Effector CD4-positive, alpha-beta T cell (primary cell): ENCODE results near the gene NDUFS7.

Source experiments
- DNase-seq: peaks from one replicate; pipeline ENCODE4 v3.0.0-alpha.2; 2020

NDUFS7 gene

DNA sequence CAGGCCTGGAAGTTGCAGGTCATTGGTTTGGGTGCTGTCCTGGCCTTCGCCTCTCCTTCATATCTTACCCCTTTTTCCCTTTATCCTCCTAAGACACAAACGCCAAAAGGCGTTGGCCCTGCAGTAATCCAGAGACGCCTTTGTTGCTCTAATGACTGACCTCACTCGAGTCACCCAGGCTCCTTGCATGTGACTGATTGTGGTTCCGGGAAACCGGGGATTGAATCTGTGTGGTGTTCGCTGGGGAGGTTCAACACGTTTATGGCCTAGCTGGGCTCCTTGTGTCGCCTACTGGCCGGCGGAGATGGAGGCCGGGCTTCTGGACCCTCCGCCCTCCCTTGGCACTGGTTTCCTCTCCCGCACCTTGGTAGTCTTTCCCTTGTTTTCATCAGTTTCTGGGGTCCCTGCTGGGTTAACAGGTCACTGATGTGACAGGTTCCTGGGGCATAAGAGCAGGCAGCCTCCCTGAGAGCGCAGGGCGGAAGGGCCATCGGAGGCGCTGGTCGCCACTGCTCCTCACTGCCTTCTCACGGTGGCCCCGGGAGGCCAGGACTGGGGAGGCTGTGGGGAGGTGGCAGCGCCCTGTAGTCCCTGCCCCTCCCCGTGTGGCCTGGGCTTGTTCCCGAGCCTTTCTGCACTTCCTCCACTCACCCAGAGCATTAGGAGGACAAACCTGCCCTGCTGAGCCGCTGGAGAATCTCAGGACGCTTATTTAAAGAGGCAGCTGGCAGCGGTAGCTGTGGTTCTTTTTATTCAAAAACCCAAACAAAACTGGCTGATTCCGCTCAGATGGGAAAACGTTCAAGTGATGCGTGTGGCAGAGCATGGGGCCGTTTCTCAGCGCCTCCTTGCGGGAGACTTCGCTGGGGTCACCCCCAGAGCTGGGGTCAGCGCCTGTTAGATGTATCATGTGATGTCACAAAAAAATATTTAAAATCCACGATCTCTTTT, 18.1 kb upstream of the NDUFS7 start:
- no peak for DNase-seq

DNA sequence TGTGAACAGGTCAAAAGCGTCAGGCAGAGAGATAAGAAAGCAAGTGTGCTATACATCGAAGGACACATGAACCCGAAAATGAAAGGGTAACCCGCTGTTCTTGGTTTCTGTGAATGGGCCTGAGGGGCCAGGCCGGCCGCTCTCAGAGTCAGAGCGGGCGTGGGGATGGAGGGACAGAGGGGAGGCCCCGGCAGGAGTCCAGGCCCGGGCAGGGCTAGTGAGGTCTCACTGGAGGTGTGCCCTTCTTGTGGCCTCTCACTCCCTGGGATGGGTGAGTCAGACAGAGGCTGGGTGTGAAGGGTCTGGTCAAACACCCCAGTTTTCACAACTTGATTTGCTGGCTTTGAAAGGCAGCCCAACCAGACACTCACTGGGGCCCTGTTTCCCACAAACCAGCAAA, 17.4 kb upstream of the NDUFS7 start:
- no peak for DNase-seq

GRCh38 chr19:1366899-1367870, 16.5 kb upstream of the NDUFS7 start:
- DNase-seq = no peak

DNA sequence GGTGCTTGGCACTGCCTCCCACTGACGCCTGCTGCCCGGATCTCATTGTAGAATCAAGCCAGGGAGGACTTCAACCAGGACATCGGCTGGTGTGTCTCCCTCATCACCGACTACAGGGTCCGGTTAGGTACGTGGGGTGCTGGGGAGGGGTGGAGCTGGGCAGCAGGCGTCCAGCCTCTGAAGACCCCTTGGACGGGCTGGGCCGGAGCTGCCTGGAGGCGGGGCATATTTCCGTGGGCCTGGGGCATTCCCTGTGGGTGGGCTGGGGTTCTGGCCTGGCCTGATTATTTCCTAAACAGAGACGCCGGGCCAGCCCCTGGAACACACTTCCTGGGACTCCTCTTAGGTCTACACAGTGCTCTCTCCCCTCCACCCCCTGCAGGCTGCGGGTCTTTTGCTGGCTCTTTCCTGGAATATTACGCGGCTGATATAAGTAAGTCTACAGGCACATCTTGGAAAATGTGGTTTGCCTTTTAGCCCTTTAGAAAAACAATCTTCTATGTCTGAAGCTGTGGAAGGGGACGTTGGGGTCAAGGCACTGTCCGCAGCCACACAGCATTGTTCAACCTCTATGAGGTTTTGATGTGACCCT, 14.4 kb upstream of the NDUFS7 start:
- DNase-seq = no peak

DNA sequence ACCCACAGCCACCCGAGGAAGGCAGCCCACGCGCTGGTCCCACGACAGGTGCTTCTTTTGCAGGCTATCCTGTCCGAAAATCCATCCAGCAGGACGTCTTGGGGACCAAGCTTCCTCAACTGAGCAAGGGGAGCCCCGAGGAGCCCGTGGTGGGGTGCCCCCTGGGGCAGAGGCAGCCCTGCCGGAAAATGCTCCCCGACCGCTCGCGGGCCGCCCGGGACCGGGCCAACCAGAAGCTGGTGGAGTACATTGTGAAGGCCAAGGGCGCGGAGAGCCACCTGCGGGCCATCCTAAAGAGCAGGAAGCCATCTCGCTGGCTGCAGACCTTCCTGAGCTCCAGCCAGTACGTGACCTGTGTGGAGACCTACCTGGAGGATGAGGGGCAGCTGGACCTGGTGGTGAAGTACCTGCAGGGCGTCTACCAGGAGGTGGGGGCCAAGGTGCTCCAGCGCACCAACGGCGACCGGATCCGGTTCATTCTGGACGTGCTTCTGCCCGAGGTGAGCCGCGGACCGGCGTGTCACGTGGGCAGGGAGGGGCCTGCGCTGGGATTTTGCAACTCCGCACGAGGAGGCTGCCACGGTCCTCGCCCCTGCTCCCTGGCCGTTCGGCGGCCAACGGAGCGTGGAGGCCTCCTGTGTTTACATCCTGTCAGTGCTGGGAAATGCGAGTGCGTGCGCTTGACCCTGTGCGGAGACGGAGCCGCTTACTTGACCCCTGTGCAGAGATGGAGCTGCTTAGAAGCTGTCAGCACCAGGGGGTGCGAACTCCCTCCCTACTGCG, 12.9 kb upstream of the NDUFS7 start:
- no peak for DNase-seq

DNA sequence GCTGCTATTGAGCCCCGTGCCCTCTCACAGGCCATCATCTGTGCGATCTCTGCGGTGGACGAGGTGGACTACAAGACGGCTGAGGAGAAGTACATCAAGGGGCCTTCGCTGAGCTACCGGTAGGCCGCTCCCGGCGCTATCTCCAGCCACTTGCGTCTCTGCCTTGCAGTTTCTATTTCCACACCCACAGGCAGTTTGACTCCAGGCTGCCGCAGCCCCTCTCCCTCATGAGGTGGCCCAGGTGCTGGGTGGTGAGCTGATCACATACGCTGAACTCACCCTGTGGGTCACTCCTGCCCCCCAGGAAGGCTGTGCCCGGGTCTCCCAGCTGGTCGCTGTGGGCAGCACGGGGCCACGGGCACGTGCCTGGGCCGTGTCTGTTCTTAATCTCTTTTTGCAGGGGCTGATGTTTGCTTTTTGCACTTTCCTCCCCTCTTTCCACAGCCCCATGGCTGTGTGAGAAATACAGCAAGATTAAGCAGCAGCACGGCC, 10.6 kb upstream of the NDUFS7 start:
- DNase-seq = no peak

GRCh38 chr19:1373534-1374249, 10.0 kb upstream of the NDUFS7 start:
- DNase-seq = no peak

- DNase-seq = no peak
Observed at GRCh38 chr19:1374250-1374577, 9.5 kb upstream of the NDUFS7 start.

DNA sequence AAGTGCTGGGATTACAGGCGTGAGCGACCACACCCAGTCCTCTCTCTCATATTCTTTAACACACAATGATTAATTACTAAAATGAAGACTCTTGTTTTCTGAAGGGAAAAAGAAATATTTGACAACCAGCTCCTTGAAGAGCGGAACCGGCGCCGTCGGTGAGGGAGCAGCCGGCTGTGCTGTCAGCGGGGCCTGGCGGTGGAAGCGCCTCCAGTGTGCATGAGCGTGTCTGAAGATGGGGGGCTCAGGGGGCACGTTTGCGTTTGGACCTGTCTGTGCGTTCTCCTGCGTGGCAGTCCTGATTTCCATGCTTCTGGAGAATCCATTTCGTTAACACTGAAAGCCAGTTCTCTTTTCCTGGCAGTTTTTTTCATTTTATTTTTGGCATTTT, 7.3 kb upstream of the NDUFS7 start:
- DNase-seq = no peak

- no peak for DNase-seq
Observed at GRCh38 chr19:1377176-1377964, 6.3 kb upstream of the NDUFS7 start.

GRCh38 chr19:1377965-1378785, 5.5 kb upstream of the NDUFS7 start:
- no peak for DNase-seq

DNA sequence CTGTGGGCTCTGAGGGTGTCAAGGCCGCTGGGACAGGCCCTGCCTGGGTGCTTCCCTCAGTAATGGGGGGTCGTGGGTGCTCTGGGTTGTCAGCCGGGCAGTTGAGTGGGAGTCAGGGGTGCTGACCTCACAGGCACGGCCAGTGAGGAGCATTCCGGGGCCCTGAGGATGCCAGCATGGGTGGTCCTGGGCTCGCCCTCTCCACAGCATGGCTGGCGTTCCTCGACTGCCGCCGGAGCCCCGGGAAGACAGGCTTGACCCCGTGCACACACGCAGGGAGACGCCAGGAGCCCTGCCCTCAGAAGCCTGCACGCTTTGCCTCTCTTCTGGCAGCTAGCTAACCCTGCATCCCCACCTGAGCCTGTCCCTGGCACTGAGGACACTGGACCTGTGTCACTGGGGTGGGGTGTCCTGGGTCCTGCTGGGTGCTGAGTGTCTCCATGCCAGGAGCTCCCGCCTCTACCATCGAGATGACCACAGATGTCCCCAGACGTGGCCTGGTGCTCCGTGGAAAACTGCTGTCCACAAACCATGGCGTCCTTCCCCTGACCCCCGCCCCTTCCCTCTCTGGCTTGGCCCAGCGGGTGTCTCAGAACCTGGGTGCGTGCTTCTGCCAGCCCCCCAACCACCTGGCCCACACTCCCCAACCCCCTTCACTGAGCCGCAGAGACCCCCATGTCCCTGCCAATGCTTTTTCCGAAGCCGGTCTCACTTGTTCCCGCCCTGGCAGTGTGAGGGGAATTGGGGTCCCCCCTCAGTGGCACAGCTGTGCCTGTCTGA, 4.4 kb upstream of the NDUFS7 start:
- no peak for DNase-seq

DNA sequence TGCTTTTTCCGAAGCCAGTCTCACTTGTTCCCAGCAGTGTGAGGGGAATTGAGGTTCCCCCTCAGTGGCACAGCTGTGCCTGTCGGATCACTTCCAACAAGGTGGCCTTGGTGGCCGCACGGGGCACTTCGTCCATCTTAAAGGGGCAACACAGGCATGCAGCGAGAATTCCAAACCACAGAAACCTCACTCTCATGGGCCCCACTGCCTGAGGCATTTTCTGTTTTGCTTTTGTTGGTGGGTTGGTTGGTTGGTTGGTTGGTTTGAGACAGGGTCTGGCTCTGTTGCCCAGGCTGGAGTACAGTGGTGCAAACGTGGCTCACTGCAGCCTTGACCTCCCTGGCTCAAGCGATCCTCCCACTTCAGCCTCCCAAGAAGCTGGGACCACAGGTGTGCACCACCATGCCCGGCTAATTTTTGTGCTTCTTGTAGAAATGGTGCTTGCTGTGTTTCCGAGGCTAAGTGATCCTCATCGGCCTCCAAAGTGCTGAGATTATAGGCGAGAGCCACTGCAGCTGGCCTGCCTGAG, 3.7 kb upstream of the NDUFS7 start:
- no peak for DNase-seq

- DNase-seq = no peak
Observed at GRCh38 chr19:1382250-1382649, 1.5 kb upstream of the NDUFS7 start.

GRCh38 chr19:1383017-1383311, 743 bp upstream of the NDUFS7 start:
- DNase-seq = no peak

GRCh38 chr19:1384085-1384462, 367 bp downstream of the NDUFS7 start:
- DNase-seq = no peak

- DNase-seq = no peak
Observed at GRCh38 chr19:1384478-1385110, 887 bp downstream of the NDUFS7 start.

- no peak for DNase-seq
Observed at GRCh38 chr19:1385816-1386215, 2.1 kb downstream of the NDUFS7 start.
